NCI-H2107 (cell line): Measurements from ENCODE around the gene SLC25A22.

ENCODE experiments used
- DNase-seq: peaks from one replicate; lab custom pipeline; 2025; lab: John Stamatoyannopoulos, UW

The SLC25A22 gene

DNA sequence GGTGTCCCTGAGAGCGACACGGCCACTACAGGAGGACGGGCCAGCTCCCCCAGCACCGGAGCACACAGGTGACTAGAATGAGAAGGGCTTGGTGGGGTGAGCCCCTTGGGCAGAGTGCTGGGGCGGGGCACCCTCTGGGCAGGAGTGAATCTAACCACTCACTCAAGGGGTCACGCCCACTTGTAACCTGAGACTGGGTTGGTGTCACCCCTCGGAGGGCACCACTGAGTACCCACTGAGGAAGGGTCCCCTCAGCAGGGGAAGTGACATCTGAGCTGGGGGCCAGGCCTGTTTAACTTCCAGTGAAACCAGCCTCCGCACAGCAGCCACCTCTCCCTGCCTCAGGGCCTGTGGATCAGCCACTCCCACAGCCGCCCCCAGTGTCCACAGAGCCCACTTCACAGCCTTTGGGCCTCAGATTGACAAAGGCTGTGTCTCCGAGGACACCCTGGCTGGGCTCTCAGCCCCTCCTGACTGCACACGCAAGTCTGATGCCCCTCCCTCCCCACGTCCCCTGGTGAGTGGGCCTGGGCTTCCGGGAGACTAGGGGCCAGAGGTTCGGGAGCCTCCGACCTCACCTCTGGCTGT lies 26.4 kb downstream of the SLC25A22 start:
- no peak for DNase-seq

GRCh38 chr11:770642-771616 lies 27.2 kb downstream of the SLC25A22 start:
- DNase-seq: no peak

DNA sequence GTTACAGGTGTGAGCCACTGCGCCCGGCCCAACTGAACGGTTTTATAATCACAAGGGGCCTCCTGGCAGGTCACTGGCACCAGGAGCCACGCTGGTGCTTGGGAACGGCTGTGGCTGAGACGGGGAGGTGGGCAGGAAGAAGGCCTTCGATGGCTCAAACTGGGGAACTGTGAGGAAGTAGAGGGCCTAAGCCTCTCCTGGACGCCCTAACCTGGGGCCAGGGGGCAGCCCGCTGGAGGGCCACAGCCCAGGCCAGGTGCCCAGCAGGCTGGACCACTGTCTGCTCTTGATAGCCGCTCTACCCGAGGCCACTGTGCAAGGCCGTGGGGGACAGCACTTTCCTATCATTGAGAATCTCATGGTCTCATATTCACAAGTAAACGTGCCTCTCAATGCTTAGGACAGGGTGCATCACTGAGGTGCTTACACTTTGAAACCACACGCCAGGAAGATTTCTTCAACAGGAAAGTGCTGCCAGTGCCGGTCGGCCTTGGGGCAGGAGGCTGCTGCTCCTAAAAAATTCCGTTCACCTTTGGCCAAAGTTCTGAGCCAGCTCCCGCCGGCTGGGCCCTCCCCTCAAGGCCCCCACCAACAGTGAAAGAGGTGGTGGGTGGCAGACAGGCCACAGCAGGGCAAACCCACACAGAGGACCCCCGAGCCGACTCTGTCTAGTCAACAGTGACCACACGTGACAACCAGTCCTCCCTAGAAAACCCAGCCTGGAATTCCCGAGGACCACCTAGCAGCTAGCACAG lies 28.0 kb downstream of the SLC25A22 start:
- DNase-seq: no peak

- DNase-seq: no peak
These were observed 30.8 kb downstream of the SLC25A22 start for GRCh38 chr11:767238-767637.

DNA sequence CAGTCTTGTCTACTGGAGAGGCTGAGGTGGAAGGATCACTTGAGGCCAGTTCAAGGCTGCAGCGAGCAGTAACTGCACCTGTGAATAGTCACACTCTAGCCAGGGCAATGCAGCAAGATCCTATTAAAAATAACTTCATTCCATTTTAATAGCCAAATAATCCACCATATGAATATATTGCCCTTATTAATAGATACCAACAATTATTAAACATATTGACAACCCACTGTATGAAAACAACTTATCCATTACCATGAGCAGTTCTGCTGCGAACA lies 31.2 kb downstream of the SLC25A22 start:
- no peak for DNase-seq

- DNase-seq: no peak
These were observed 31.8 kb downstream of the SLC25A22 start for GRCh38 chr11:766106-766935.

GRCh38 chr11:765802-766091 lies 32.3 kb downstream of the SLC25A22 start:
- no peak for DNase-seq

DNA sequence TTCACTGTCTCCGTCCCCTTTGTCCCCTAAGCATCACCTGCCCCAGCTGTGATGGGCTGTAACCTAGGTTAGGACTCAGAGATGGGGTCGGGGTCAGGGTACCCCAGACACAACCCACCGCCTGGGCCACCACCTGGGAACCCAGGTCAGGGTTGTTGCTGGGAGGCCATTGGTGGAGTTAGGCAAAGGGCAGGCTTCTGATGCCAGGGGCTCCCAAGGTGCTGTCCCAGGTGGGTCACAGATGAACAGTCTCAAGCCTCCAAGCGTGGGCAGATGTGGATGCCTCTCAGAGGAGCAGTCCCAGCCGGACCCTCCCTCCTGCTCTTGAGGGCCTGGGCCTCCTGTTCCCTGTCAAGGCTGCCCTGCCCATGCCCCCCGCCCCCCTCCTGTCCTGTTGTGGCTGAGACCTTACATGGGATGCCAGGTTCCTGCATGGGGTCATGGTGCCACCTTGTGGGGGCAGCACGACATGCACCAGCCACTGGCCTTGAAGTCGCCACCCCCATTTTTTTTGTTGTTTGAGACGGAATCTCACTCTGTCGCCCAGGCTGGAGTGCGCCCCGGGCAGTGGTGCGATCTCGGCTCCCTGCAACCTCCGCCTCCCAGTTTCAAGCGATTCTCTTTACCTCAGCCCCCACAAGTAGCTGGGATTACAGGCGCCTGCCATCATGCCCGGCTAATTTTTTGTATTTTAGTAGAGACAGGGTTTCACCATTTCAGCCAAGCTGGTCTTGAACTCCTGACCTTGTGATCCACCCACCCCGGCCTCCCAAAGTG lies 32.9 kb downstream of the SLC25A22 start:
- no peak for DNase-seq

- no peak for DNase-seq
These were observed 33.6 kb downstream of the SLC25A22 start for GRCh38 chr11:764322-765024.

- no peak for DNase-seq
These were observed 34.3 kb downstream of the SLC25A22 start for GRCh38 chr11:763549-764321.

GRCh38 chr11:763073-763463 lies 35.0 kb downstream of the SLC25A22 start:
- DNase-seq: no peak

DNA sequence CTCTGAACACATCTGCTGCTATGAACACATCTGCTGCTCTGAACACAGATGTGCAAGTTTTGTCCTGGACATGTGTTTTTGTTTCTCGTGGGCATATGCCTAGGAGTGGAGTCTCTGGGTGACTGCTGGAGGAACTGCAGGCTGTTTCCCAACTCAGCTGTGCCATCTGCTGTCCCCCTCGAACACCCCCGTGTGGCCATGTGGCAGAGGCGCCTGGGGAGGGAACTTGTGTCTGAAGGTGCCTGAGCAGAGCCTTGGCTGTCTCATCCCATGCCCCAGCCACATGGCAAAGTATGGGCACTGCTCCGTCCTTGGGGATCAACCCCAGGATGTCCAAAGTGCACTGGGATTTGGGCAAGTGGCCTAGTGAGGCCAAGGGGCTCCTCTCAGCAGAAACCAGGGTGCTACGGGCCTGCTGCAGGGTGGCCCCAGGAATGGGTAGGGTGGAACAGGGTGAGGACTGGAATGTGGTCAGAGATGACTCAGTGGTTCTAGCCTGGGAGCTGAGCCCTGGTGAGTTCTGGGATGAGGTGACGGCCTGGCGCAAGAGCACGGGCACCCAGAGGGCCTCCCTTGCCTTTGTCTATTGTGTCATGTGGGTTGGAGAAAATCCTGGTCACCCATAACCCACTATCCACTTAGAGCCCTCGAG lies 35.5 kb downstream of the SLC25A22 start:
- no peak for DNase-seq

GRCh38 chr11:761526-762108 lies 36.5 kb downstream of the SLC25A22 start:
- no peak for DNase-seq

GRCh38 chr11:760236-760635 lies 37.8 kb downstream of the SLC25A22 start:
- DNase-seq: no peak

DNA sequence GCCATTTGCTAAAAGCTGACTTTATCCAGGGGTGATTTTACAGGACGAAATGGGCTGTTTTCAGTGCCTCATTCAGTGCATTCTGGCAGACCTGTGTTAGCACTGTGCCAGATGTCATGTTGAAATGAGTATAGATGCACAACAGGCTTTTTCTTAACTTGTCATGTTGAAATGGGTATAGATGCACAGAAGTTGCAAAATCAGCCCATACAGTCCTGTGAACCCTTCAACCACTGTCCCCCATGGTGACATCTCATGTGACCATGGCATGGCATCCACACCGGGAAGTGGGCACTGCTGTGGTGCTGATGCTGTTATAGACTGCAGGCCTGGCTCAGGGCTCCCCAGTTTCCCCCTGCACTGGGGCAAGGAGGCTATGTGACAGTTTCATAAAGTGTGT lies 48.4 kb downstream of the SLC25A22 start:
- DNase-seq: no peak

- no peak for DNase-seq
These were observed 50.1 kb downstream of the SLC25A22 start for GRCh38 chr11:748007-748359.

GRCh38 chr11:747158-748006 lies 50.7 kb downstream of the SLC25A22 start, which contains the start of gene TALDO1:
Gene TALDO1, plus strand, starts transcription at chr11:747464. Its CDS starts 18 bp downstream, at chr11:747482.
- DNase-seq: peak; percentile 92
